ENCODE data around the gene WAPL.
"Not testable (repeated sequence)": the region's sequence is repeated elsewhere in the genome, so short reads cannot be mapped to it uniquely, and the experiment has no call there.

The WAPL gene

DNA sequence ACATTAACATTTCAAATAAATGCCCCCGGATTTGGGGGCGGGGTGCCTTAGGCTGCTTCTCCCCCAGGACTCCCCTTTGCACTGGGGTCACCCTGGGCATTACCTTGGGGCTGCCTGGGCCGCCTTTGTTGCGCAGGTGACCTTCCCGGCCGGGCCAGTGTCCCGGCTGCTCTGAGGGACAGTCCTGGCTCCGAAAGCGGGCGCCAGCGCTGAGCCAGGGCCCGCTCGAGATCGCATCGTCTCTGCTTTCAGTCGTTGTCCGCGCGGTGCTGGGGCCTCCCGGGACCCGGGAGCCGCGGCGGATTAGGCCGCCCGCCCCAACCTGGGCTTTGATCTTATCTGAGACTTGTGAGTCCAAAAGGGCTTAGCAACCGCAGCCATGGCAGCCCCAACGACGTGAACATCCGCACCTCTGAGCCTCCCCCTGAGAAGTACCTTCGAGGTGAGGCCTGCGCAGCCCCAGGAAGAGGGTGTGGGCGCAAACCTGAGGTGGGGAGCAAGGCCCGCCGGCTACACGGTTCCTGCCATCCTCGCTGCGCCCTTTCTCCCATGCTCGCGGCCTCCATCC is 14.8 kb upstream of the WAPL start:
- no peak overlapping the region for H3K4me3 ChIP-seq (replicated peaks in 1 of 2; ENCODE audit: low read depth in 2 of 2, low read length in 2 of 2)
- TF ChIP-seq, protein P1, sequence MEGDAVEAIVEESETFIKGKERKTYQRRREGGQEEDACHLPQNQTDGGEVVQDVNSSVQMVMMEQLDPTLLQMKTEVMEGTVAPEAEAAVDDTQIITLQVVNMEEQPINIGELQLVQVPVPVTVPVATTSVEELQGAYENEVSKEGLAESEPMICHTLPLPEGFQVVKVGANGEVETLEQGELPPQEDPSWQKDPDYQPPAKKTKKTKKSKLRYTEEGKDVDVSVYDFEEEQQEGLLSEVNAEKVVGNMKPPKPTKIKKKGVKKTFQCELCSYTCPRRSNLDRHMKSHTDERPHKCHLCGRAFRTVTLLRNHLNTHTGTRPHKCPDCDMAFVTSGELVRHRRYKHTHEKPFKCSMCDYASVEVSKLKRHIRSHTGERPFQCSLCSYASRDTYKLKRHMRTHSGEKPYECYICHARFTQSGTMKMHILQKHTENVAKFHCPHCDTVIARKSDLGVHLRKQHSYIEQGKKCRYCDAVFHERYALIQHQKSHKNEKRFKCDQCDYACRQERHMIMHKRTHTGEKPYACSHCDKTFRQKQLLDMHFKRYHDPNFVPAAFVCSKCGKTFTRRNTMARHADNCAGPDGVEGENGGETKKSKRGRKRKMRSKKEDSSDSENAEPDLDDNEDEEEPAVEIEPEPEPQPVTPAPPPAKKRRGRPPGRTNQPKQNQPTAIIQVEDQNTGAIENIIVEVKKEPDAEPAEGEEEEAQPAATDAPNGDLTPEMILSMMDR (IDR thresholded peaks at IDR 0.05; ENCODE audit: low read depth, low read length) = no peak
- no peak for DNase-seq (ENCODE audit: low read depth in 2 of 2)

DNA sequence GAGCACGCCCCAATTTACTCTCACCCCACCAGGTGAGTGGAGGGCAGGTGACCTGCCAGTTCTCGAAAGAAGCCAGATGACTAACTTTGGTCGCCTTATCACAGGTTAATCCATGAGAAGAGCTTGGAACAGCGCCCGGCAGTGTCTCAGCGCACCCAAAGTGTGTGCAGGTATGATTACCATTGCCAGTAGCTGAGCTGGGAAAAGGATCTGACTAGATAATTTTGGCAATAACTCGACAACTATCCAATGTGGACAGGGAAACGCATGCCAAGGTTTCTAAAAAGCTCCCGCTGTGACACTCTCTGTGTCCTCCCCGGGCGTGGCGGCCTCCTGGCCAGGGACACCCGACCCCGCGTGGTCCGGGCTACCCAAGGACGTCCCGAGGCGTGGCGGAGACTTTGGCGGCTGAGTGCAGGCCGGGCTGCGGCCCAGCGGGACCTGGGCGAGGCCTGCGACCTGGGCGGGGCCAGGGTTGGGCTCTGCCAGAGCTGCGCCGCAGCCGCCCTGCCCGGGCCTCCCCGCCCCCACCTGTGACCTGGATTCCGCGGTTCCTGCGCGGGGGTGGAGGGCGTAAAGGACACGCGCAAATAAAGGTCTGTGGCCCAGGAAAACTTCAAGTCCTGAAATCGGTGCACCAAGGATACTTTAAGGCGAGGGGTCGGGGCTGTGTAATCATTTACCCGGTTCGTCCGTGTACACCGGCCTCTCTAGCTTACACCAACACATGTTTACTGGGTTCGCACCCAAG is 13.7 kb upstream of the WAPL start:
- DNase-seq (ENCODE audit: low read depth in 2 of 2) = peak; percentile 32 to 36
- TF ChIP-seq, protein P1 (IDR thresholded peaks at IDR 0.05; ENCODE audit: low read depth, low read length) = no peak
- H3K4me3 ChIP-seq (replicated peaks in 1 of 2; ENCODE audit: low read depth in 2 of 2, low read length in 2 of 2) = peak overlapping the region; percentile 42 to 53

DNA sequence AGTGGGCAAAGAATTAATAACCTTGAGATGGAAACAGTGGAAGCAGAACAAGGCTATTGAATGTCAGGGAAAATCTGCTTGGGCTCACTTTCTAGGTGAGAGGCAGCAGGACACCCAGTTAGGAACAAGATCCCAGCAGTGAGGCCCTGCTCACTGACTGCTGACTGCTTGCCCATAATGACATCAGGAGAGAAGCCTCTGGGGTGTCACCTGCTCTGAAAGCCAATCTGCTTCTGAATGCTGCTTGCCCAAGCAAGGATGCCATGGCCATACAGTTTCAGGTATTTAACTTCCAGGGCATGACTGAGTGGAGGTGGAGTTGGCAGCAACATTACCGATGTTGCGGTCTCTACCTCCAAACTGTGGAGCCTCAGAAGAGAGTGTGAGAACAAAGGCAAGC is 11.7 kb upstream of the WAPL start:
- no peak for DNase-seq (ENCODE audit: low read depth in 2 of 2)
- no peak overlapping the region for H3K4me3 ChIP-seq (replicated peaks in 1 of 2; ENCODE audit: low read depth in 2 of 2, low read length in 2 of 2)
- TF ChIP-seq, protein P1 (IDR thresholded peaks at IDR 0.05; ENCODE audit: low read depth, low read length) = no peak

DNA sequence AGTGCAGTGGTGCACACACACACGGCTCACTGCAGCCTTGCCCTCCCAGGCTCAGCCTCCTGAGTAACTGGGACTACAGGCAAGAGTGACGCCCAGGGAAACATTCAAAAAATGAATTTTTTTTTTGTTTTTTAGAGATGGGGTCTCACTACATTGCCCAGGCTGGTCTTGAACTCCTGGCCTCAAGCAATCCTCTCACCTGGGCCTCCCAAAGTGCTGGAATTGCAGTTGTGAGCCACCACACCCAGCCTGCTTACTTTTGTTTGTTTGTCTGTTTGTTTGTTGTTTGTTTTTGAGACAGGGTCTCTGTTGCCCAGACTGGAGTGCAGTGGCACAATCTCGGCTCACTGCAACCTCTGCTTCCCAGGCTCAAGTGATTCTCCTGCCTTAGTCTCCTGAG is 7.1 kb upstream of the WAPL start:
- DNase-seq (ENCODE audit: low read depth in 2 of 2); H3K4me3 ChIP-seq (replicated peaks in 1 of 2; ENCODE audit: low read depth in 2 of 2, low read length in 2 of 2): not testable (repeated sequence)

DNA sequence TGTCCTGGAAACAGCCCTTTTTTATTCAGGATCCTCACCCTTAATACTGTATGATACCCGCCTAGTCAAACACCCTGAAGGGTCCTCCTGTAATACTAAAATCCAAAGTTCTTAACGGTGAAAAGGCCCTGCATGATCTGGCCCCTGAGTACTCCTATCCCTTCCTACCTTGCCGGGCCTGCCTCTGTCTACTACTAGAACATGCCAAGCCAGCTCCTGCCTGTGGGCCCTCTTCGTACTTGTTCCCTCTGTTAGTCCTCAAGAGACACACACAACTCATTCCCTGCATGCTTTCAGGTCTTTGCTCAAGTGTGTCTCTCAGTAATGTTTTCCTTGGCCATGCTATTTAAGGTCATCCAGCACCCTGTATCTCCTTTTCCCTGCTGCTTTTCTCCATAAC is 5.0 kb upstream of the WAPL start:
- TF ChIP-seq, protein P1 (IDR thresholded peaks at IDR 0.05; ENCODE audit: low read depth, low read length) = no peak
- no peak for DNase-seq (ENCODE audit: low read depth in 2 of 2)
- H3K4me3 ChIP-seq (replicated peaks in 1 of 2; ENCODE audit: low read depth in 2 of 2, low read length in 2 of 2) = no peak overlapping the region

DNA sequence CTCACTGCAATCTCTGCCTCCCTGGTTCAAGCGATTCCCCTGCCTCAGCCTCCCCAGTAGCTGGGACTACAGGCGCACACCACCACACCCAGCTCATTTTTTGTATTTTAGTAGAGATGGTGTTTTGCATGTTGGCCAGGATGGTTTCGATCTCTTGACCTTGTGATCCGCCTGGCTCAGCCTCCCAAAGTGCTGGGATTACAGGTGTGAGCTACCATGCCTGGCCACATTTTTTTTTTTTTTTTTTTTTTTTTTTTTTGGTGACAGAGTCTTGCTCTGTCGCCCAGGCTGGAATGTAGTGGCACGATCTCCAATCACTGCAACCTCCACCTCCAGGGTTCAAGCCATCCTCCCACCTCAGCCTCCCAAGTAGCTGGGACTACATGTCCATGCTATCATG is 4.1 kb upstream of the WAPL start:
- not testable (repeated sequence) for H3K4me3 ChIP-seq (replicated peaks in 1 of 2; ENCODE audit: low read depth in 2 of 2, low read length in 2 of 2); DNase-seq (ENCODE audit: low read depth in 2 of 2)

DNA sequence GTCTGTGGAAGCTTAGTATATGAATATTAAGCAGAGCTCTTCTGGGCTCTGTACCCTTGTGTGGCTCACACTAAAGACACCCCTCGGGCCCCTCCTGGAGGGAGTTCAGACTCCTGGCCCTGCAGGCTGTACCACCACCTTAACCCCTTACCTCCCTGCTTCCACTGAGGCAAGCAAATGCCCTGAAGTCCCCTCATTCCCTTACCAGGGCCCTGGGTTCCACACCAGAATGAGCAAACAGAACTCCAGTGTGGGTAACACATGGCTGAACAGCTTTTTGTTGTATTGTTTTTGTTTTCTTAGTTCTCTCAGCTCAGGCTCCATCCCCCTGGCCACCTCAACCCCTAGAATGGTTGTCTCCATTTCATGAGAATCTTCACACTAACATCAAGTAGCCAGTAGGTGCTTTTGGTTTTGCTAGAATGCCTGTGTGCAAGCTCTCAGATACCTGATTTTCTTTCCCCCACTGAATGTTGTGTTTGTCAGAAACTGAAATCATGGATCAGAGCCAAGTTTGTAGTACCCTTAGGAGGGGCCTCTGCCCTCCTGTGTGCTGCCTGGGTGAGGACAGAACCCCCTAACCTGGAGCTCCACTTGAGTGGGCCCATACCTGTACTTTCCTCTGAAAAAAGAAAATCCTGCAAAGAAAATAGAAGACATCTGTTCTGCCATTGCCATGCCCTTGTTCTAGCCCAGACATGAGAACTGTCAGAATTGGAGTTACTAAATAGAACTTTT is 2.8 kb upstream of the WAPL start:
- TF ChIP-seq, protein P1 (IDR thresholded peaks at IDR 0.05; ENCODE audit: low read depth, low read length) = no peak
- no peak overlapping the region for H3K4me3 ChIP-seq (replicated peaks in 1 of 2; ENCODE audit: low read depth in 2 of 2, low read length in 2 of 2)
- DNase-seq (ENCODE audit: low read depth in 2 of 2) = no peak
